Measurements from ENCODE around the gene SLC43A2. TPM values are rescaled to one million over a fixed set of nuclear protein-coding genes. Genes with fewer than 3 reads are reported as not detected.

SLC43A2 gene
- total and polyA plus RNA-seq, 10 of the 15 experiments (the other 5 are each of a cell fraction or from before 2014, with no cell fraction given) = 0.03 to 14.0 (median 5.3) TPM

DNA sequence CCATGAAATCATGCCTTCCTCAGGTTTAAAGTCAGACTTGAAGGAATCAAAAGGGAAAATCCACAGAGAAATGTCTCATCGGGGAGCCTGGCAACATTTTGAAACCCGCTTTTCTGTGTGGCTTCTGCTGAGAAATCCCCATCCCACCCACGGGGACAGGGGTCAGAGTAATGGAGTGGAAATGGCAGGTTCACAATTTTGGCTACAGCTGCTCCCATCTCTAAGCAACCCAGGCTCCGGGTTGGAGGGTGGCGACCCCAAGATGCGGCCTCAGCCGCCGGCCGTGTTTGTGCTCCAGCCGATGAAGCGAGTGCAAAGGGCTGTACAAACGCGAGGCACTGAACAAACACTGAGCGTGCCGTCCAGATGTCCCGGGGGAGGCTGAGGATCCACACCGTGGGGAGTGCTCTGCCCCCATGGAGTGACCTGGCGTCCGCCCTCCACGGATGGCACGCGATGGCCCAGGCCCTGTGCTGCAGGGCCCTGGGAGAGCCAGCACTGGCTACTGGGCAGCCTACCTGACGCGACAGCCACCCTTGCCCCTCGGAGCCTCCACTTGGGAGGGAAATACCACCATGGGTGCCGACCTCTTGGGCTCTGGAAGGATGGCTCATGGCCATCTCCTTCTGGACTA lies 22.2 kb downstream of the SLC43A2 start (continued):
- TF ChIP-seq, protein P1, sequence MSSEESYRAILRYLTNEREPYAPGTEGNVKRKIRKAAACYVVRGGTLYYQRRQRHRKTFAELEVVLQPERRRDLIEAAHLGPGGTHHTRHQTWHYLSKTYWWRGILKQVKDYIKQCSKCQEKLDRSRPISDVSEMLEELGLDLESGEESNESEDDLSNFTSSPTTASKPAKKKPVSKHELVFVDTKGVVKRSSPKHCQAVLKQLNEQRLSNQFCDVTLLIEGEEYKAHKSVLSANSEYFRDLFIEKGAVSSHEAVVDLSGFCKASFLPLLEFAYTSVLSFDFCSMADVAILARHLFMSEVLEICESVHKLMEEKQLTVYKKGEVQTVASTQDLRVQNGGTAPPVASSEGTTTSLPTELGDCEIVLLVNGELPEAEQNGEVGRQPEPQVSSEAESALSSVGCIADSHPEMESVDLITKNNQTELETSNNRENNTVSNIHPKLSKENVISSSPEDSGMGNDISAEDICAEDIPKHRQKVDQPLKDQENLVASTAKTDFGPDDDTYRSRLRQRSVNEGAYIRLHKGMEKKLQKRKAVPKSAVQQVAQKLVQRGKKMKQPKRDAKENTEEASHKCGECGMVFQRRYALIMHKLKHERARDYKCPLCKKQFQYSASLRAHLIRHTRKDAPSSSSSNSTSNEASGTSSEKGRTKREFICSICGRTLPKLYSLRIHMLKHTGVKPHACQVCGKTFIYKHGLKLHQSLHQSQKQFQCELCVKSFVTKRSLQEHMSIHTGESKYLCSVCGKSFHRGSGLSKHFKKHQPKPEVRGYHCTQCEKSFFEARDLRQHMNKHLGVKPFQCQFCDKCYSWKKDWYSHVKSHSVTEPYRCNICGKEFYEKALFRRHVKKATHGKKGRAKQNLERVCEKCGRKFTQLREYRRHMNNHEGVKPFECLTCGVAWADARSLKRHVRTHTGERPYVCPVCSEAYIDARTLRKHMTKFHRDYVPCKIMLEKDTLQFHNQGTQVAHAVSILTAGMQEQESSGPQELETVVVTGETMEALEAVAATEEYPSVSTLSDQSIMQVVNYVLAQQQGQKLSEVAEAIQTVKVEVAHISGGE (CRISPR knock-in tag; IDR thresholded peaks at IDR 0.05) = no peak
- TF ChIP-seq EED (IDR thresholded peaks at IDR 0.05; ENCODE audit: low read depth) (peak; percentile 56), JUNB (IDR thresholded peaks at IDR 0.05) (no peak), NR2F1 (conservative IDR thresholded peaks at IDR 0.05) (peak; percentile 96), LARP7 (IDR thresholded peaks at IDR 0.05) (no peak), TCF12 (IDR thresholded peaks at IDR 0.05; ENCODE audit: low read depth, low read length) (no peak; the same call in 1 of the 2 replicates), BHLHE40 (IDR thresholded peaks at IDR 0.05; ENCODE audit: borderline replicate concordance in 1 of 2, low read depth in 2 of 2, low read length in 1 of 2) (peak in 1 of 2 experiments; percentile 58; a peak in 2 of 4 replicates), SPI1 (IDR thresholded peaks at IDR 0.05; ENCODE audit: borderline replicate concordance, insufficient read depth, low read depth, low read length) (no peak), SMARCA5 (IDR thresholded peaks at IDR 0.05) (peak; percentile 41; the same call in 1 of the 2 replicates), MEF2B (IDR thresholded peaks at IDR 0.05; ENCODE audit: partially characterized antibody, poor library complexity, severe bottlenecking) (peak; percentile 40), ZNF217 (IDR thresholded peaks at IDR 0.05) (no peak), RUNX3 (IDR thresholded peaks at IDR 0.05; ENCODE audit: low read length) (peak; percentile 56), IKZF2 (IDR thresholded peaks at IDR 0.05) (peak; percentile 37 to 48; a peak in 2 of 4 replicates), ZNF207 (IDR thresholded peaks at IDR 0.05; ENCODE audit: borderline replicate concordance) (no peak), RB1 (IDR thresholded peaks at IDR 0.05; ENCODE audit: borderline replicate concordance) (no peak), CREB1 (IDR thresholded peaks at IDR 0.05; ENCODE audit: low read depth) (no peak)
- TF ChIP-seq, protein P2, sequence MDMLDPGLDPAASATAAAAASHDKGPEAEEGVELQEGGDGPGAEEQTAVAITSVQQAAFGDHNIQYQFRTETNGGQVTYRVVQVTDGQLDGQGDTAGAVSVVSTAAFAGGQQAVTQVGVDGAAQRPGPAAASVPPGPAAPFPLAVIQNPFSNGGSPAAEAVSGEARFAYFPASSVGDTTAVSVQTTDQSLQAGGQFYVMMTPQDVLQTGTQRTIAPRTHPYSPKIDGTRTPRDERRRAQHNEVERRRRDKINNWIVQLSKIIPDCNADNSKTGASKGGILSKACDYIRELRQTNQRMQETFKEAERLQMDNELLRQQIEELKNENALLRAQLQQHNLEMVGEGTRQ (IDR thresholded peaks at IDR 0.05; ENCODE audit: borderline replicate concordance, low read depth, low read length) = no peak
- TF ChIP-seq, protein P3, sequence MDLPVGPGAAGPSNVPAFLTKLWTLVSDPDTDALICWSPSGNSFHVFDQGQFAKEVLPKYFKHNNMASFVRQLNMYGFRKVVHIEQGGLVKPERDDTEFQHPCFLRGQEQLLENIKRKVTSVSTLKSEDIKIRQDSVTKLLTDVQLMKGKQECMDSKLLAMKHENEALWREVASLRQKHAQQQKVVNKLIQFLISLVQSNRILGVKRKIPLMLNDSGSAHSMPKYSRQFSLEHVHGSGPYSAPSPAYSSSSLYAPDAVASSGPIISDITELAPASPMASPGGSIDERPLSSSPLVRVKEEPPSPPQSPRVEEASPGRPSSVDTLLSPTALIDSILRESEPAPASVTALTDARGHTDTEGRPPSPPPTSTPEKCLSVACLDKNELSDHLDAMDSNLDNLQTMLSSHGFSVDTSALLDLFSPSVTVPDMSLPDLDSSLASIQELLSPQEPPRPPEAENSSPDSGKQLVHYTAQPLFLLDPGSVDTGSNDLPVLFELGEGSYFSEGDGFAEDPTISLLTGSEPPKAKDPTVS (IDR thresholded peaks at IDR 0.05; ENCODE audit: low read depth, low read length) = no peak
- TF ChIP-seq, protein P4, sequence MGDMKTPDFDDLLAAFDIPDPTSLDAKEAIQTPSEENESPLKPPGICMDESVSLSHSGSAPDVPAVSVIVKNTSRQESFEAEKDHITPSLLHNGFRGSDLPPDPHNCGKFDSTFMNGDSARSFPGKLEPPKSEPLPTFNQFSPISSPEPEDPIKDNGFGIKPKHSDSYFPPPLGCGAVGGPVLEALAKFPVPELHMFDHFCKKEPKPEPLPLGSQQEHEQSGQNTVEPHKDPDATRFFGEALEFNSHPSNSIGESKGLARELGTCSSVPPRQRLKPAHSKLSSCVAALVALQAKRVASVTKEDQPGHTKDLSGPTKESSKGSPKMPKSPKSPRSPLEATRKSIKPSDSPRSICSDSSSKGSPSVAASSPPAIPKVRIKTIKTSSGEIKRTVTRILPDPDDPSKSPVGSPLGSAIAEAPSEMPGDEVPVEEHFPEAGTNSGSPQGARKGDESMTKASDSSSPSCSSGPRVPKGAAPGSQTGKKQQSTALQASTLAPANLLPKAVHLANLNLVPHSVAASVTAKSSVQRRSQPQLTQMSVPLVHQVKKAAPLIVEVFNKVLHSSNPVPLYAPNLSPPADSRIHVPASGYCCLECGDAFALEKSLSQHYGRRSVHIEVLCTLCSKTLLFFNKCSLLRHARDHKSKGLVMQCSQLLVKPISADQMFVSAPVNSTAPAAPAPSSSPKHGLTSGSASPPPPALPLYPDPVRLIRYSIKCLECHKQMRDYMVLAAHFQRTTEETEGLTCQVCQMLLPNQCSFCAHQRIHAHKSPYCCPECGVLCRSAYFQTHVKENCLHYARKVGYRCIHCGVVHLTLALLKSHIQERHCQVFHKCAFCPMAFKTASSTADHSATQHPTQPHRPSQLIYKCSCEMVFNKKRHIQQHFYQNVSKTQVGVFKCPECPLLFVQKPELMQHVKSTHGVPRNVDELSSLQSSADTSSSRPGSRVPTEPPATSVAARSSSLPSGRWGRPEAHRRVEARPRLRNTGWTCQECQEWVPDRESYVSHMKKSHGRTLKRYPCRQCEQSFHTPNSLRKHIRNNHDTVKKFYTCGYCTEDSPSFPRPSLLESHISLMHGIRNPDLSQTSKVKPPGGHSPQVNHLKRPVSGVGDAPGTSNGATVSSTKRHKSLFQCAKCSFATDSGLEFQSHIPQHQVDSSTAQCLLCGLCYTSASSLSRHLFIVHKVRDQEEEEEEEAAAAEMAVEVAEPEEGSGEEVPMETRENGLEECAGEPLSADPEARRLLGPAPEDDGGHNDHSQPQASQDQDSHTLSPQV (IDR thresholded peaks at IDR 0.05) = peak; percentile 35; the same call in 1 of the 2 replicates

All from GM12878 (cell line).